HG02981 (cell line): ENCODE results near the gene TNNC2.
"Not testable (repeated sequence)": the region's sequence is repeated elsewhere in the genome, so short reads cannot be mapped to it uniquely, and the experiment has no call there.

ENCODE experiments used
- ATAC-seq: cut with Tn5 transposase; IDR thresholded peaks from one replicate; pipeline ENCODE4 v1.9.1; 2021; ENCODE audit warnings: mild to moderate bottlenecking, moderate library complexity; ENCODE audit not compliant: unreplicated experiment

The TNNC2 gene

GRCh38 chr20:45827030-45827652 is at the start of gene TNNC2:
Gene TNNC2, minus strand, starts transcription at chr20:45827312. Its CDS starts 64 bp downstream, at chr20:45827248.
- no peak for ATAC-seq

GRCh38 chr20:45874576-45874975 is 47.5 kb upstream of the TNNC2 start:
- ATAC-seq, result no peak

- ATAC-seq, result not testable (repeated sequence)
Measured at GRCh38 chr20:45874104-45874481, 47.0 kb upstream of the TNNC2 start.

- no peak for ATAC-seq
Measured at GRCh38 chr20:45873409-45874103, 46.4 kb upstream of the TNNC2 start.

- no peak for ATAC-seq
Measured at GRCh38 chr20:45872626-45873025, 45.5 kb upstream of the TNNC2 start.

GRCh38 chr20:45867819-45868176 is 40.7 kb upstream of the TNNC2 start:
- no peak for ATAC-seq

GRCh38 chr20:45867136-45867818 is 40.2 kb upstream of the TNNC2 start:
- ATAC-seq, result no peak

- no peak for ATAC-seq
Measured at GRCh38 chr20:45866454-45866853, 39.3 kb upstream of the TNNC2 start.

- no peak for ATAC-seq
Measured at GRCh38 chr20:45863543-45864470, 36.7 kb upstream of the TNNC2 start.

- no peak for ATAC-seq
Measured at GRCh38 chr20:45861221-45862075, 34.3 kb upstream of the TNNC2 start.

GRCh38 chr20:45860560-45861220 is 33.6 kb upstream of the TNNC2 start:
- ATAC-seq, result no peak

- no peak for ATAC-seq
Measured at GRCh38 chr20:45859916-45860315, 32.8 kb upstream of the TNNC2 start.

GRCh38 chr20:45857882-45858216 is 30.7 kb upstream of the TNNC2 start:
- peak; percentile 15 for ATAC-seq

- ATAC-seq, result peak; percentile 98
Measured at GRCh38 chr20:45857114-45857881, 30.2 kb upstream of the TNNC2 start, which contains the start of the genes ACOT8 and ZSWIM3. Gene ACOT8, minus strand, starts transcription at chr20:45857392. Its CDS starts 77 bp downstream, at chr20:45857315. Gene ZSWIM3, plus strand, starts transcription at chr20:45857614. Its CDS starts 212 bp downstream, at chr20:45857826.

GRCh38 chr20:45853484-45853883 is 26.4 kb upstream of the TNNC2 start:
- ATAC-seq, result no peak

GRCh38 chr20:45852326-45852725 is 25.2 kb upstream of the TNNC2 start:
- ATAC-seq, result no peak

- no peak for ATAC-seq
Measured at GRCh38 chr20:45851501-45851900, 24.4 kb upstream of the TNNC2 start.

- no peak for ATAC-seq
Measured at GRCh38 chr20:45850926-45851325, 23.8 kb upstream of the TNNC2 start.

- ATAC-seq, result no peak
Measured at GRCh38 chr20:45850238-45850637, 23.1 kb upstream of the TNNC2 start.
